NT2/D1 (cell line): ENCODE measurements around the gene VEZT.
"Not testable (repeated sequence)": the region's sequence is repeated elsewhere in the genome, so short reads cannot be mapped to it uniquely, and the experiment has no call there.

ENCODE experiments used
- DNase-seq: peaks from one replicate; pipeline ENCODE4 v3.0.0-alpha.2; 2011; ENCODE audit warnings: low read depth, low spot score
- H3K27me3 ChIP-seq: 2 replicates; pipeline ENCODE4 v1.6.0; 2011; ENCODE audit warnings: mild to moderate bottlenecking; ENCODE audit not compliant: insufficient read length, insufficient read depth
- H3K36me3 ChIP-seq: 2 replicates; pipeline ENCODE4 v1.6.1; 2011; ENCODE audit warnings: mild to moderate bottlenecking, low read length, mixed read lengths; ENCODE audit not compliant: insufficient read depth, insufficient read length
- H3K4me1 ChIP-seq: 2 replicates; pipeline ENCODE4 v1.5.1; 2011; ENCODE audit not compliant: insufficient read depth, insufficient read length
- H3K4me3 ChIP-seq: 2 replicates; pipeline ENCODE4 v1.5.1; 2011; ENCODE audit warnings: low read depth; ENCODE audit not compliant: insufficient read length
- H3K9ac ChIP-seq: 2 replicates; pipeline ENCODE4 v1.6.0; 2011; ENCODE audit warnings: low read depth; ENCODE audit not compliant: insufficient read length
- H3K9me3 ChIP-seq: 2 replicates; pipeline ENCODE4 v1.5.1; 2011; ENCODE audit warnings: mild to moderate bottlenecking, low read length; ENCODE audit not compliant: insufficient read depth
- SUZ12 ChIP-seq: IDR thresholded peaks from 2 replicates; pipeline ENCODE4 v1.6.1; 2011; ENCODE audit not compliant: insufficient read length, insufficient read depth; ENCODE audit errors: extremely low read depth
- YY1 ChIP-seq: IDR thresholded peaks from 2 replicates; pipeline ENCODE4 v1.6.1; 2011; ENCODE audit not compliant: insufficient read length, insufficient read depth
- ZNF274 ChIP-seq: IDR thresholded peaks from 2 replicates; pipeline ENCODE4 v1.6.1; 2011; ENCODE audit warnings: mild to moderate bottlenecking, low read depth, low read length

The VEZT gene

DNA sequence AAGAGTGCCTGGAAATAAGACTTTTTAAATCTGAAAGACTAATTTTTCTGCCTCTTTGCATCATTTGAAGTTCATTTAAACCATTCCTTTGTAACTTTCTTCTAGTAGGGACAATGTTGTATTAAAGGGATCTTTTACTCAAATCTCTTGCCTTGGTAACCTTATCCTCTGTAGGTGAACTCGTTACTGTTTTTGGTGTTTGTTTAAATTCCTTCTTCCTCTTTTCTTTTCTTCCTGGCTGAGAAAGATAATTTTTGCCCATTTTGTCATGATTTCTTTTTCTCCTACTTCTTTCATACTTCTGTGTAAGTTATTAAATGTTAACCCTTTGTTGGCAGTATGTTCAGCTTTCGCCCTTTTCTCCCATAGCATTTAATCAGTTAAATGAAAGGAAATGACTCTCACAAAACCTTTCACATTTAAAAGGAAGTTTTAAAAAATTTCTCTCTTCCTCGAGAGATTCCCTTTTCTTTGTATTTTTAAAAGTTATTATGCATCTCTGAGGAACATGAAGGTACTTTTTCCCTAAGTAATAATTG is 10.3 kb downstream of the VEZT start:
- H3K9me3 ChIP-seq: no peaks in the 10 kb centered on the region
- no peak overlapping the region for H3K9ac ChIP-seq
- DNase-seq: no peak
- H3K4me1 ChIP-seq: no peaks in the 10 kb centered on the region
- no peak overlapping the region for H3K4me3 ChIP-seq
- TF ChIP-seq SUZ12: no peak
- no peak for TF ChIP-seq YY1
- TF ChIP-seq ZNF274: no peak
- H3K36me3 ChIP-seq: peaks cover 27% of the 10 kb centered on the region
- no peaks in the 10 kb centered on the region for H3K27me3 ChIP-seq

DNA sequence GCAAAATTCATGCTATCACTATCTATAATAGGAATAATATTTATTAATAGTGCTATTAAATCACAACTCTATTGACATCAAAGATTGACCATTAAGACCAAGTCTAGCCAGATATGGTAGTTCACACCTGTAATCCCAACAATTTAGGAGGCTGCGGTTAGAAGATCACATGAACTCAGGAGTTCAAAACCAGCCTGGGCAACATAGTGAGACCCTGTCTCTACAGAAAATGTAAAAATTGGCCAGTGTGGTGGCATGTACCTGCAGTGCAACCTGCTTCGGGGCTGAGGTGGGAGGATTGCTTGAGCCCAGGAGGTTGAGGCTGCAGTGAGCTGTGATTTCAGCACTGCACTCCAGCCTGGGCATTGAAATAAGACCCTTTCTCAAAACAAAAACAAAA is 11.0 kb downstream of the VEZT start:
- H3K36me3 ChIP-seq: peaks cover 27% of the 10 kb centered on the region
- TF ChIP-seq SUZ12 (no peak), YY1 (no peak), ZNF274 (no peak)
- no peak for DNase-seq
- peaks cover 3% of the 10 kb centered on the region for H3K9me3 ChIP-seq
- H3K4me3 ChIP-seq: no peak overlapping the region
- H3K4me1 ChIP-seq: no peaks in the 10 kb centered on the region
- no peak overlapping the region for H3K9ac ChIP-seq
- no peaks in the 10 kb centered on the region for H3K27me3 ChIP-seq

DNA sequence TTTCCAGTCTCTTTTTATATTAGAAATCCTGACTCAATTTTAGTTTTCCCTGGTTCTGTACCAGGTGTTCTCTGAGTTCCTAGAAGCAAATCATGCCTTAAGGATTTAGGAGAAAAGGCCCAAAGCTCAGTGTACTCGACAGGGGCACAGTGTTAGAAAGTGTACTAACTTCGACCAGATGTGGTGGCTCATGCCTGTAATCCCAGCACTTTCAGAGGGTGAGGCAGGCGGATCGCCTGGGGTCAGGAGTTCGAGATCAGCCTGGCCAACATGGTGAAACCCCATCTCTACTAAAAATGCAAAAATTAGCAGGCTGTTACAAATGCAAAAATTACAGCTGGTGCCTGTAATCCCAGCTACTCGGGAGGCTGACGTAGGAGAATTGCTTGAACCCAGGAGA is 12.0 kb downstream of the VEZT start:
- Histone ChIP-seq H3K36me3 (peaks cover 23% of the 10 kb centered on the region), H3K9ac (no peak overlapping the region), H3K4me3 (no peak overlapping the region), H3K4me1 (no peaks in the 10 kb centered on the region), H3K9me3 (peaks cover 13% of the 10 kb centered on the region), H3K27me3 (no peaks in the 10 kb centered on the region)
- DNase-seq: no peak
- TF ChIP-seq SUZ12 (no peak), YY1 (no peak), ZNF274 (no peak)

DNA sequence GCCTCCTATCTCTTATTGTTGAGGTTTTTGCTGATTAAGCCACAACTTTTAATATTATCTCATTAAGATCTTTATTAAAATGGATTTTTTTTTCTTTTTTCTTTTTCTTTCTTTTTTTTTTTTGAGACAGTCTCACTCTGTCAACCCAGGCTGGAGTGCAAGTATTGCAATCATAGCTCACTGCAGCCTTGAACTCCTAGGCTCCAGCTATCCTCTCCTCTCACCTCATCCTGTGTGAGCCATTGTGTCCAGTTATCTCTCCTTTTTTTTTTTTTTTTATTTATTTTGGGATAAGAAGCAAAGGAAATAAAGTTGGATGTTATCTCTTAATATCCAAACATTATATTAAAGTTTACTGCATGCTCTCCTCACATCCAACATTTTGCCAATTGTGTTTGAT is 12.7 kb downstream of the VEZT start:
- Histone ChIP-seq H3K4me3 (no peak overlapping the region), H3K4me1 (no peaks in the 10 kb centered on the region), H3K36me3 (peaks cover 16% of the 10 kb centered on the region), H3K9ac (no peak overlapping the region), H3K9me3 (peaks cover 14% of the 10 kb centered on the region), H3K27me3 (no peaks in the 10 kb centered on the region)
- no peak for TF ChIP-seq ZNF274
- no peak for TF ChIP-seq YY1
- TF ChIP-seq SUZ12: no peak
- DNase-seq: no peak

DNA sequence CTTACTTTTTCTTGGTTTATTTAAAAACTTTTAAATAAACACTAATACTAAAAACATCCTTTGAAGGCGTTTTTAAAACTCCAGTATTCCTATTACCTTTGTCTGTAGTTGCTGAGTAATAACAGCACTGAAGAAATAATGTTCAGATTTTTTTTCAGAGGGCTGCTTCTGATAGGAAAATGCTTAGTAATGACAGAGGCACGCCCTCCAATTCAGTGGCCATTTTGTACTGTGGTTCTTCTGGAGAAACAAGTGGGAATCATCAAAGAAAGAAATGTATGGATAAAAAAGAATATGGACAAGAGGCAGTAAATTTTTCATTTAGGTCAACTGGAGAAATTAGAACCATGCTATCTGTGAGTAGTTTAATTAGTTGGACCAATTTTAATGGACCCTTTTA is 13.6 kb downstream of the VEZT start:
- H3K9me3 ChIP-seq: peaks cover 17% of the 10 kb centered on the region
- peaks cover 11% of the 10 kb centered on the region for H3K36me3 ChIP-seq
- H3K4me1 ChIP-seq: no peaks in the 10 kb centered on the region
- H3K9ac ChIP-seq: no peak overlapping the region
- no peak overlapping the region for H3K4me3 ChIP-seq
- no peaks in the 10 kb centered on the region for H3K27me3 ChIP-seq
- TF ChIP-seq SUZ12: no peak
- TF ChIP-seq YY1: no peak
- no peak for TF ChIP-seq ZNF274
- DNase-seq: no peak

DNA sequence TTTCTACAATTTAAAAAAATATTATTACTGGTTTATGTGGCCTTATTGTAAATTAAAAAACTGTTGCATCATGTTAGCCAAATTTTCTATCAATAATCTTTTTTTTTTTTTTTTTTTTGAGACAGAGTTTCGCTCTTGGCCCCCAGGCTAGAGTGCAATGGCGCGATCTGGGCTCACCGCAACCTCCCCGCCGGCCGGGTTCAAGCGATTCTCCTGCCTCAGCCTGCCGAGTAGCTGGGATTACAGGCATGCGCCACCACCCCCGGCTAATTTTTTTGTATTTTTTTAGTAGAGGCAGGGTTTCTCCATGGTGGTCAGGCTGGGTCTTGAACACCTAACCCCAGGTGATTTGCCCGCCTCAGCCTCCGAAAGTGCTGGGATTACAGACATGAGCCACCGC is 16.6 kb downstream of the VEZT start:
- H3K4me1 ChIP-seq, H3K4me3 ChIP-seq, DNase-seq, H3K27me3 ChIP-seq, H3K9ac ChIP-seq: not testable (repeated sequence)
- H3K9me3 ChIP-seq: peaks cover 44% of the 10 kb centered on the region
- H3K36me3 ChIP-seq: peaks cover 11% of the 10 kb centered on the region

DNA sequence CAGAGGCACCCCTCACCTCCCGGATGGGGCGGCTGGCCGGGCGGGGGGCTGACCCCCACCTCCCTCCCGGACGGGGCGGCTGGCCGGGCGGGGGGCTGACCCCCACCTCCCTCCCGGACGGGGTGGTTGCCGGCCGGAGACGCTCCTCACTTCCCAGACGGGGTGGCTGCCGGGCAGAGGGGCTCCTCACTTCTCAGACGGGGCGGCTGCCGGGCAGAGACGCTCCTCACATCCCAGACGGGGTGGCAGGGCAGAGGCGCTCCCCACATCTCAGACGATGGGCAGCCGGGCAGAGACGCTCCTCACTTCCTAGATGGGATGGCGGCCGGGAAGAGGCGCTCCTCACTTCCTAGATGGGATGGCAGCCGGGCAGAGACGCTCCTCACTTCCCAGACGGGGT is 18.0 kb downstream of the VEZT start:
- not testable (repeated sequence) for H3K4me3 ChIP-seq, DNase-seq, H3K9ac ChIP-seq, H3K4me1 ChIP-seq, H3K27me3 ChIP-seq
- H3K36me3 ChIP-seq: peaks cover 11% of the 10 kb centered on the region
- H3K9me3 ChIP-seq: peaks cover 44% of the 10 kb centered on the region

DNA sequence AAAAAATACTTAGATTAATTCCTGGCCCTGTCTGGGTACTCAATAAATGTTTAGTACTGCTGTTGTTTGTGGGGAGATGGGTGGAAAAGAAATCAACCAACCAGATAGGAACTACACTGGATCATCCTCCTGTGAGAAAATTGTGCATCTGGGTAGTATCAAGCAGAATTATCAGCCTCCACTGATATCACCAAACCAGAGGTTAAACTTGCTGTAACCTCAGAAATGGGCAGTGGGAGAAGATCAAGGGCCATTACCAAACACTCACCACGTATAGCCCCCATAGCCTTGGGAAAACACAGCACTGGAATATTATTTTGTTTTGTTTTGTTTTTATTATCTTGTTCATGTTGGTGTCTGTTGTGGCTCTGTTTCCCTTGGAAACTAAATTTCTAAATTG is 19.7 kb downstream of the VEZT start:
- H3K9ac ChIP-seq: no peak overlapping the region
- peaks cover 44% of the 10 kb centered on the region for H3K9me3 ChIP-seq
- H3K4me3 ChIP-seq: no peak overlapping the region
- TF ChIP-seq ZNF274: no peak
- TF ChIP-seq YY1: no peak
- TF ChIP-seq SUZ12: no peak
- H3K27me3 ChIP-seq: no peaks in the 10 kb centered on the region
- no peak for DNase-seq
- H3K4me1 ChIP-seq: no peaks in the 10 kb centered on the region
- H3K36me3 ChIP-seq: peaks cover 10% of the 10 kb centered on the region
